Activated CD4-positive, CD25-positive, alpha-beta regulatory T cell treated with anti-CD3 and anti-CD28 coated beads, Interleukin-2, amount 50 U/mL, for 16 hours (primary cell): ENCODE data around the gene TSSC4.
A peak's percentile ranks its signal among the peaks of the same experiment; 100 is the strongest.

Experiments used
- DNase-seq: peaks from one replicate; pipeline ENCODE4 v3.0.0-alpha.2; 2020; ENCODE audit warnings: low read depth, low spot score

TSSC4 gene

GRCh38 chr11:2433106-2433925, 32.8 kb downstream of the TSSC4 start:
- DNase-seq = no peak

- no peak for DNase-seq
These were observed 33.5 kb downstream of the TSSC4 start for GRCh38 chr11:2434008-2434407.

- no peak for DNase-seq
These were observed 34.1 kb downstream of the TSSC4 start for GRCh38 chr11:2434506-2435255.

DNA sequence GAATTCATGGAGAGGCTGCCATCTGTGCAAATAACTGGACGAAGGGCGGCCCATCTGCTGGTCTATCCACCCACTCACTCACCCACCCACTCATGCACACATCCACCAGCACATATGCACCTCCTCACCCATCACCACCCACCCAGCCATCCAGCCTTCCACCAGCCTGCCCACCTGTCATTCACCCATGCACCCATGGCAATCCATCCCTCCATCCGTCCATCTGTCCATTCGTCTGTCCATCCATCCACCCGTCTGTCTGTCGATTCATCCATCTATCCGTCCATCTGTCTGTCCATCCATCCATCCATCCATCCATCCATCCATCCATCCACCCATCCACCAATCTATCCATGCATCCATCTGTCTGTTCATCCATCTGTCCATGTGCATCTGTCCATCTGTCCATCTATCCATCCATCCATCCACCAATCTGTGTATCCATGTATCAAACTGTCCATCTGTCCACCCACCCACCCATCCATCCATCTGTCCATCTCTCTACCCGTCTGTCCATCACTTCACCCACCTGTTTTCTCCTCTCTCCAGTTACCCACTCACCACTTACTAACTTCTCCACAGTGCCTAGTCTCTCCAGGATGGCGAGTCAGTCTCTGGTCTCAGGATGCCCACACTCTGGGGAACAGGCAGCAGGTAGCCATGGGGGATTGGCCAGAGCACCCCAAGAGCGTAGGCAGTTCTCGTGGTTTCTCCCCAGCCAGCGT, 34.9 kb downstream of the TSSC4 start:
- DNase-seq = no peak

DNA sequence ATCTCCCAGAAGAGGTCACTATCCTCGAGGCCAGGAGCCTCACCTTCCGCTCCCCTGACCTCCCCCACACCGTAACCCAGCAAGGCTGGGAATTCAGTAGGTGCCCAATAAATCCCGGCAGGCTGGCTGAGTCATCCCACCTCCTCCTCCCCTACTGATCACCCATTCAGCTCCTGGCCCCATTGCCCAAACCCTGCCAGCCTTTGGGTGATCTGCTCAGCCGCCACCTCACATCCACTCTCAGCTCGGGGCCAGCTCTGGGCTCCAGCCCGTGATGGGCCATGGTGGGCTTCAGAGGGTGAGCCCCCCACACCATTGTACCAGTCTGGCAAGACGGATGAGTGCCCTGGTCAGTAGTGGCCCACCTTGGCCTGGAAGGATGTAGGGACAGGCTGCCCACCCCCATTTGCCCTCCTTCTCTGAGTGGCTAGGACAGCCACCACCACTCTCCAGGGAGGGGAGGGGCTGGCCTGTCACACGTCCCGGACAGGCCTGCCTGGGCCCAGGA, 35.5 kb downstream of the TSSC4 start:
- DNase-seq = no peak

GRCh38 chr11:2436521-2437031, 36.0 kb downstream of the TSSC4 start:
- no peak for DNase-seq

GRCh38 chr11:2437516-2437915, 37.0 kb downstream of the TSSC4 start:
- no peak for DNase-seq

GRCh38 chr11:2439820-2440219, 39.3 kb downstream of the TSSC4 start:
- DNase-seq = no peak

DNA sequence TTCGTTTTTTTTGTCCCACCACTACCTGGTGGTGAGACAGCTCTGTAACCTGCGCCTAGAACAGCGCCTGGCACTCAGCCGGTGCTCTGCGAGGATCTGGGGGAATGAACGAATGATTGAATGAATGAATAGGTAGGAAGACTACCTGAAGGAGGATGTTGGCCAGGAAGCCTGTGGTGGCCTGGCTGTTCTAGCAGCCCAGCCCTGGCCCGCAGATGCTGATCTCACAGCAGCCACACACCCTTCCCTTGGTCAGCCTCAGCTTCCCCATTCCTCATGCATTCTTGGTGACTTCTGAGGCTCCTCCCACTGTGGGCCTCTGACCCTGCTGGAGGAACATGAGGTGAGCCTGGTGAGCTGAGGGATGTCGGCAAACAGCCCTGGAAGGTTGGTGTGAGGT, 40.1 kb downstream of the TSSC4 start:
- DNase-seq = no peak

DNA sequence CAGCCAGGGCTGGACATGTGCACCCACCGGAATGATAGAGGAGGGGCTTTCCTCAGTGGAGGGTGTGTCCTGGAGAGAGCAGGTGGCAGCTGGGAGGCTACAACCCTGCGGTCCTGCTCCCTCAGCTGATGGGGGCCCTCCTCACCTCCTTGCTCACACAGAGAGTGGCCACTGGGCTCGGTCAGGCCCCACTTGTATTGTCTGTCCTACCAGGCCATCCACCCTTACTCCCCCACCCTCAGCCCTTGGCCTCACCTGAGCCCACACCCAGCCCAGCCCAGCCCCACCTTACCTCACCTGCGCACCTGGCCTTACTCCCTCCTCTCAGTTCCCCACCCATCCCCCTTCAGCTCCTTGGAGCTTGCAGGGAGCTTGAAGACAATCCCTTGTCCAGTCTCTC, 40.6 kb downstream of the TSSC4 start:
- no peak for DNase-seq

DNA sequence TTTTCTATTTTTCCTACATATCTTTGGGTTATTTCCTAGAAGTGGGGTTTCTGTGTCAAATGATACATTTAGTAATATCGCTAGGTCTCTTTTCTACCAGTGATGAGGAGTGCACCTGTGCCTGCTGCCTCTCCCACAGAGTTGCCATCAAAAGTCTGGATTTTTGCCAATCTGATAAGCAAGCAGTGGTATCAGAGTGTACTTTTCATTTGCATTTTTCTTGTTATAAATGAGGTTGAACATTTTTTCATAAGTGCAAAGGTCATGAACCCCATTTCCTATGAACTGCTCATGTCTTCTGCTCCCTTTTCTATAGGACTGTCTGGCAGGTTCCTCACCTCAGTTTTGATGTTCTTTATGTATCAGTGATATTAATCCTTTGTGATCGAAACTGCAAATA, 42.0 kb downstream of the TSSC4 start:
- no peak for DNase-seq

DNA sequence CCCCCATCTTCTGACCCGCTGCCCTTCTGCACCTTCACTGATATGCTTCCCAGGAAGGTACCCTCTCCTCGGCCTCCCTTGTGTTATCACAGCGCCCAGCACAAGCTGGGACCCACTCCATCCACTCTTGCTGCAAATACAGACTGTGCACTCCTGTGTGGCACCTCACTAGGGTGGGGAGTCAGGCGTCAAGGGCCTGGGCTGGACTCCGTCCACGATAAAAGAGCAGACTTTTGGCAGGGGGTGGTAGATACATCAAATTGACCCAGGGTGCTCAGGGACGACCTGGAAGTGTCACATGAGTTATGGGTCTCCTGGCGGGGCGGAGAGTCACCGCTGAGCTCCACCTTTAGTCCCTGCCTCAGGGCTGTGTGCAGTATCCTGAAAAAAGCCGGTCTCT, 42.9 kb downstream of the TSSC4 start:
- DNase-seq = no peak

GRCh38 chr11:2443881-2444820, 43.6 kb downstream of the TSSC4 start, which contains the start of gene TRPM5:
Gene TRPM5, minus strand, starts transcription at chr11:2444514. Its CDS starts 21,478 bp downstream, at chr11:2423036.
- DNase-seq = peak; percentile 53

GRCh38 chr11:2444821-2445745, 44.5 kb downstream of the TSSC4 start, which contains the start of gene KCNQ1:
Gene KCNQ1, plus strand, starts transcription at chr11:2445008. Its CDS starts 91 bp downstream, at chr11:2445099.
- no peak for DNase-seq

DNA sequence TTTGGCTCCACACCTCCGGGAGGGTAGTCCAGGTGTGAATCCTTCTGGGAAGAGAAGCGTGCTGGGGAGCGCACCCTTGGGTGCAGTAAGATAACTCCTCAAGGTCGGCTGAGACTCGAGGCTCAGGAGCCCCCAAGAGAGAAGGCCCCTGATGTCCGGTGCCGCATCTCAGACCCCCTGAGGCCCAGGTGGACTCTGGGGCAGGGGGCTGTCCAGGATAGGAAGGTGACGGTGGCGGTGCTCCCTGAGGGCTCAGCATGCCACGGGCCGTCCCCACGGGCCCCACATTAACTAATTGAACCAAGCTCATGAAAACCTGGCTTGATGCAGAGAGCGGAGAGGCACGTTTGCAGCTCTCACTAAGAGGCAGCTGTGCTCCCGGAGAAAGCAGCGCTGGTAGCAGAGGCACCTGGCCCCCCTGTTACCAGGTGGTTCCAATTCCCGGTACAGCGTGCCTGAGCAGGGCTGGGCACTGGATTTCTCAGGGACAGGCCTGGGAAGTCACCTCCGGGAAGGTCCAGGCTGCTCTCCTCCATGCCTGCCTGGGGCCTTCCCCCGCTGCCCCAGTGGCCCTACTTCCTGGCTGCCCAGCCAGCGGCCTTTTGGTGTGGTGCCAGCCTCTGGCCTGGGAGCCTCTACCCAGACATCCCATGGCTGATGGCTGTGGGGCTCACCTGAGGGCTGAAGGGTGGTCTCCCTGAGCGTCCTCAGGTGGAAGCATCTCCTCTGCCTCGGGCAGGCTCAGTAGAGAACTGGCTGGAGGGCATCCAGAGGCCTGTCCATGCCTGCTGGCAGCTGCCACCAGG, 45.4 kb downstream of the TSSC4 start:
- no peak for DNase-seq

DNA sequence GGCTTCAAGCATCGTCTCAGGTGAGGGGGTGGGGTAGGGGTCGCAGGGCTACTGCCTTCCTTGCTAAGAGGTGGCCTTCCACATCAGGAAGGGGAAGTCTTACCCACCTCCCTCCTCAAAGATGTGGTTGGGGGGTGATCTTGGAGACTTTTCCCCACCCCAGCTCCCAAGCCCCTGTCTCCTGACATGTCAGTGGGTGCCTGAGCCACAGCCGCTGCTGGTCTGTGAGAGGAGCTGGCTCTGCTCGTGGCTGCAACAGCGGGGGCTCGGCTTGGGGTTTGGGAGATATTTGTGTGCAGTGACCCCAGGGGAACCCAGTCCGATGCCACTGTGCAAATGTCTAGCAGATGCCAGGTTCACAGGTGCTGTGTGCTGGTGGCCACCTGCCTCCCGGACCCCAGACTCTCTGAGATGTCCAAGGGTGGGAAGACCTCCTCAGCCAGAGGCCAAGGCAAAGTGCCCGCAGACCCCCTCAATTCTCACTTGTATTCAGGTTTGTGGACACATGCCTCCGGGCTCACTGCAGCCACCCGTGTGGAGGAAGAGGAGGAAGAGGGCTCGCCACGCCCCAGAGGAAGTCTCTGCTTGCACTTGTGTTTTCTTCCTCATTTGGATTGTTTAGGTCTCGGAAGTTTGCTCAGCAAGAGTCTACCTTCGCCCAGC, 46.2 kb downstream of the TSSC4 start:
- no peak for DNase-seq

- no peak for DNase-seq
These were observed 46.9 kb downstream of the TSSC4 start for GRCh38 chr11:2447253-2447950.
